RWPE2 (cell line): ENCODE measurements around the gene THSD4.

ENCODE experiments used
- ATAC-seq: fragments of 200-7000 bp; cut with Tn5 transposase; 3 replicates; pipeline ENCODE4 v1.9.1; 2021; ENCODE audit warnings: low read depth
- DNase-seq: peaks from one replicate; pipeline ENCODE4 v3.0.0-alpha.2; 2020; ENCODE audit warnings: low spot score
- H3K27ac ChIP-seq: fragments of 450-650 bp; 2 replicates; pipeline ENCODE4 v1.5.1; 2017; ENCODE audit warnings: mild to moderate bottlenecking; ENCODE audit not compliant: poor library complexity, severe bottlenecking
- H3K27me3 ChIP-seq: fragments of 250-450 bp; sonication (Bioruptor Pico); 2 replicates; pipeline ENCODE4 v1.5.1; 2021; ENCODE audit warnings: mild to moderate bottlenecking, moderate library complexity; ENCODE audit not compliant: insufficient read depth, poor library complexity, severe bottlenecking
- H3K36me3 ChIP-seq: fragments of 250-450 bp; sonication (Bioruptor Pico); 2 replicates; pipeline ENCODE4 v1.5.1; 2020; ENCODE audit warnings: low read depth, mild to moderate bottlenecking, moderate library complexity
- H3K4me1 ChIP-seq: fragments of 250-450 bp; sonication (Bioruptor Pico); 2 replicates; pipeline ENCODE4 v1.5.1; 2021; ENCODE audit warnings: mild to moderate bottlenecking, moderate library complexity; ENCODE audit not compliant: insufficient read depth, poor library complexity, severe bottlenecking
- H3K4me3 ChIP-seq: fragments of 250-450 bp; sonication (Bioruptor Pico); 2 replicates; pipeline ENCODE4 v1.5.1; 2021; ENCODE audit warnings: mild to moderate bottlenecking, moderate library complexity; ENCODE audit not compliant: severe bottlenecking
- H3K9me3 ChIP-seq: fragments of 250-450 bp; sonication (Bioruptor Pico); 2 replicates; pipeline ENCODE4 v1.5.1; 2021; ENCODE audit warnings: mild to moderate bottlenecking, moderate library complexity; ENCODE audit not compliant: severe bottlenecking
- CTCF ChIP-seq: fragments of 450-650 bp; IDR thresholded peaks from one replicate; pipeline ENCODE4 v1.5.1; 2017; ENCODE audit warnings: mild to moderate bottlenecking, moderate library complexity; ENCODE audit not compliant: poor library complexity, severe bottlenecking

THSD4 gene

GRCh38 chr15:71542836-71543235, 427.6 kb downstream of the THSD4 start:
- ATAC-seq (no peak), DNase-seq (no peak)
- no peaks in the 10 kb centered on the region for H3K27me3 ChIP-seq
- no peak overlapping the region for H3K4me3 ChIP-seq
- H3K4me1 ChIP-seq = peaks cover 15% of the 10 kb centered on the region
- H3K36me3 ChIP-seq = no peaks in the 10 kb centered on the region
- H3K9me3 ChIP-seq = no peaks in the 10 kb centered on the region
- TF ChIP-seq CTCF = no peak
- H3K27ac ChIP-seq = no peak overlapping the region

- no peak overlapping the region for H3K4me3 ChIP-seq
- no peak overlapping the region for H3K27ac ChIP-seq
- no peaks in the 10 kb centered on the region for H3K9me3 ChIP-seq
- DNase-seq (no peak), ATAC-seq (no peak)
- peaks cover 9% of the 10 kb centered on the region for H3K4me1 ChIP-seq
- no peaks in the 10 kb centered on the region for H3K27me3 ChIP-seq
- no peaks in the 10 kb centered on the region for H3K36me3 ChIP-seq
- no peak for TF ChIP-seq CTCF
Measured at GRCh38 chr15:71543413-71543812, 428.1 kb downstream of the THSD4 start.

GRCh38 chr15:71545223-71545760, 430.0 kb downstream of the THSD4 start:
- DNase-seq (no peak), ATAC-seq (no peak; the same call in 2 of the 3 replicates)
- TF ChIP-seq CTCF = no peak
- Histone ChIP-seq H3K4me1 (no peaks in the 10 kb centered on the region), H3K27ac (no peak overlapping the region), H3K36me3 (no peaks in the 10 kb centered on the region), H3K9me3 (no peaks in the 10 kb centered on the region), H3K27me3 (no peaks in the 10 kb centered on the region), H3K4me3 (no peak overlapping the region)

- Histone ChIP-seq H3K4me1 (no peaks in the 10 kb centered on the region), H3K36me3 (no peaks in the 10 kb centered on the region), H3K4me3 (no peak overlapping the region), H3K27me3 (no peaks in the 10 kb centered on the region), H3K27ac (no peak overlapping the region), H3K9me3 (no peaks in the 10 kb centered on the region)
- no peak for TF ChIP-seq CTCF
- ATAC-seq (no peak), DNase-seq (no peak)
Measured at GRCh38 chr15:71545923-71546322, 430.7 kb downstream of the THSD4 start.

- no peaks in the 10 kb centered on the region for H3K36me3 ChIP-seq
- H3K9me3 ChIP-seq = no peaks in the 10 kb centered on the region
- no peak for TF ChIP-seq CTCF
- DNase-seq (no peak), ATAC-seq (no peak)
- no peaks in the 10 kb centered on the region for H3K4me1 ChIP-seq
- no peak overlapping the region for H3K4me3 ChIP-seq
- no peaks in the 10 kb centered on the region for H3K27me3 ChIP-seq
- no peak overlapping the region for H3K27ac ChIP-seq
Measured at GRCh38 chr15:71547011-71547410, 431.7 kb downstream of the THSD4 start.
